H9 (cell line): Measurements from ENCODE around the gene PDS5A. TPM values are rescaled to one million over a fixed set of nuclear protein-coding genes. Genes with fewer than 3 reads are reported as not detected.

ENCODE experiments used
- DNase-seq: peaks from one replicate; pipeline ENCODE4 v3.0.0-alpha.2; 2017
- H2AFZ ChIP-seq: one replicate; pipeline ENCODE4 v1.6.1; 2013; ENCODE audit warnings: mild to moderate bottlenecking, low read length, control low read depth, moderate library complexity
- H2AK5ac ChIP-seq: 2 replicates; pipeline ENCODE4 v1.6.1; 2013; ENCODE audit warnings: low read length, control low read depth, mixed read lengths; ENCODE audit not compliant: insufficient read length
- H2BK120ac ChIP-seq: one replicate; pipeline ENCODE4 v1.6.1; 2013; ENCODE audit warnings: low read depth, mild to moderate bottlenecking, low read length, control low read depth, inconsistent platforms; ENCODE audit not compliant: poor library complexity, severe bottlenecking
- H2BK12ac ChIP-seq: 2 replicates; pipeline ENCODE4 v1.6.1; 2013; ENCODE audit warnings: low read length, control low read depth, mixed read lengths, low read depth; ENCODE audit not compliant: insufficient read length
- H2BK15ac ChIP-seq: 2 replicates; pipeline ENCODE4 v1.6.1; 2013; ENCODE audit warnings: low read depth, low read length, control low read depth
- H2BK20ac ChIP-seq: one replicate; pipeline ENCODE4 v1.6.1; 2013; ENCODE audit warnings: low read depth, mild to moderate bottlenecking, low read length, control low read depth, inconsistent platforms; ENCODE audit not compliant: poor library complexity, severe bottlenecking
- H2BK5ac ChIP-seq: 2 replicates; pipeline ENCODE4 v1.6.1; 2013; ENCODE audit warnings: low read length, control low read depth, mixed read lengths; ENCODE audit not compliant: insufficient read length
- H3K14ac ChIP-seq: 2 replicates; pipeline ENCODE4 v1.6.1; 2013; ENCODE audit warnings: low read length, control low read depth; ENCODE audit not compliant: insufficient read depth
- H3K18ac ChIP-seq: 2 replicates; pipeline ENCODE4 v1.6.1; 2013; ENCODE audit warnings: low read depth, mild to moderate bottlenecking, mixed read lengths, low read length, control low read depth; ENCODE audit not compliant: insufficient read length
- H3K23ac ChIP-seq: 2 replicates; pipeline ENCODE4 v1.6.1; 2013; ENCODE audit warnings: low read length, control low read depth, mixed read lengths, low read depth; ENCODE audit not compliant: insufficient read length
- H3K23me2 ChIP-seq: 2 replicates; pipeline ENCODE4 v1.6.1; 2013; ENCODE audit warnings: low read depth, mild to moderate bottlenecking, mixed read lengths, low read length, control low read depth; ENCODE audit not compliant: insufficient read length, poor library complexity, severe bottlenecking
- H3K27ac ChIP-seq: 2 replicates; pipeline ENCODE4 v1.5.1; 2013; ENCODE audit warnings: low read length, control low read depth, mixed read lengths, low read depth; ENCODE audit not compliant: insufficient read length
- H3K27me3 ChIP-seq: 2 replicates; pipeline ENCODE4 v1.6.1; 2013; ENCODE audit warnings: low read length, control low read depth, inconsistent platforms; ENCODE audit not compliant: insufficient read depth
- H3K4ac ChIP-seq: 2 replicates; pipeline ENCODE4 v1.6.1; 2013; ENCODE audit warnings: low read depth, mild to moderate bottlenecking, control low read depth, inconsistent platforms, low read length, moderate library complexity
- H3K4me1 ChIP-seq: 2 replicates; pipeline ENCODE4 v1.6.1; 2013; ENCODE audit warnings: low read length, control low read depth, inconsistent platforms; ENCODE audit not compliant: insufficient read depth
- H3K4me2 ChIP-seq: 2 replicates; pipeline ENCODE4 v1.6.1; 2013; ENCODE audit warnings: low read length, control low read depth, mixed read lengths; ENCODE audit not compliant: insufficient read length, insufficient read depth
- H3K56ac ChIP-seq: 2 replicates; pipeline ENCODE4 v1.6.1; 2013; ENCODE audit warnings: low read depth, mild to moderate bottlenecking, mixed read lengths, low read length, control low read depth; ENCODE audit not compliant: insufficient read length
- H3K79me1 ChIP-seq: 2 replicates; pipeline ENCODE4 v1.6.1; 2013; ENCODE audit warnings: low read depth, mild to moderate bottlenecking, moderate library complexity, low read length, control low read depth, inconsistent platforms; ENCODE audit not compliant: insufficient read depth, poor library complexity, severe bottlenecking
- H3K79me2 ChIP-seq: 2 replicates; pipeline ENCODE4 v1.6.1; 2013; ENCODE audit warnings: low read length, control low read depth, inconsistent platforms; ENCODE audit not compliant: insufficient read depth
- H3K9ac ChIP-seq: 2 replicates; pipeline ENCODE4 v1.6.1; 2013; ENCODE audit warnings: low read length, control low read depth, mixed read lengths; ENCODE audit not compliant: insufficient read length; ENCODE audit errors: extremely low read depth
- H3K9me3 ChIP-seq: one replicate; pipeline ENCODE4 v1.6.1; 2013; ENCODE audit warnings: low read depth, low read length, inconsistent platforms; ENCODE audit not compliant: control insufficient read depth
- H3T11ph ChIP-seq: one replicate; pipeline ENCODE4 v1.6.1; 2013; ENCODE audit warnings: mild to moderate bottlenecking, low read length, control low read depth, inconsistent platforms
- H4K20me1 ChIP-seq: one replicate; pipeline ENCODE4 v1.6.1; 2013; ENCODE audit not compliant: control insufficient read depth, insufficient read length, insufficient read depth
- H4K5ac ChIP-seq: 2 replicates; pipeline ENCODE4 v1.6.1; 2013; ENCODE audit warnings: low read depth, mild to moderate bottlenecking, mixed read lengths, low read length, control low read depth; ENCODE audit not compliant: insufficient read length
- H4K8ac ChIP-seq: replicated peaks from 2 replicates; pipeline ENCODE4 v1.6.1; 2013; ENCODE audit warnings: low read length, control low read depth, mixed read lengths, low read depth; ENCODE audit not compliant: insufficient read length
- H4K91ac ChIP-seq: 2 replicates; pipeline ENCODE4 v1.6.1; 2013; ENCODE audit warnings: low read depth, mild to moderate bottlenecking, moderate library complexity, mixed read lengths, low read length, control low read depth; ENCODE audit not compliant: insufficient read length
- H3K27ac Mint-ChIP-seq, 3 experiments: 2 replicates in 2 of 3; 3 replicates in 1 of 3; pipeline ENCODE4 v1.8.0; 2020 to 2021; ENCODE audit warnings: mixed read lengths in 3 of 3, mild to moderate bottlenecking in 1 of 3, moderate library complexity in 1 of 3
- H3K27me3 Mint-ChIP-seq: 2 replicates; pipeline ENCODE4 v1.8.0; 2021; ENCODE audit warnings: low read depth, mild to moderate bottlenecking, moderate library complexity, mixed read lengths
- H3K36me3 Mint-ChIP-seq, 3 experiments: 2 replicates in 2 of 3; 3 replicates in 1 of 3; pipeline ENCODE4 v1.8.0; 2020 to 2021; ENCODE audit warnings: low read depth in 3 of 3, mixed read lengths in 3 of 3; ENCODE audit not compliant: insufficient read depth in 1 of 3
- H3K4me1 Mint-ChIP-seq, 2 experiments: 2 replicates each; pipeline ENCODE4 v1.8.0; 2020; ENCODE audit warnings: mixed read lengths in 2 of 2
- H3K4me3 Mint-ChIP-seq, 2 experiments: 2 replicates in 1 of 2; 3 replicates in 1 of 2; pipeline ENCODE4 v1.8.0; 2020 to 2021; ENCODE audit warnings: mild to moderate bottlenecking in 2 of 2, mixed read lengths in 2 of 2, moderate library complexity in 1 of 2
- H3K9me3 Mint-ChIP-seq, 2 experiments: 2 replicates in 1 of 2; 3 replicates in 1 of 2; pipeline ENCODE4 v1.8.0; 2020; ENCODE audit warnings: mild to moderate bottlenecking in 2 of 2, mixed read lengths in 2 of 2, moderate library complexity in 1 of 2
- CTCF ChIP-seq: fragments of 200-600 bp; sonication (generic); conservative IDR thresholded peaks from 3 replicates; pipeline ENCODE4 v1.8.0; 2021; ENCODE audit warnings: antibody characterized with exemption, mild to moderate bottlenecking
- WGBS: extraction: QIAGEN DNeasy Blood & Tissue Kit; methylation state at CpG from one replicate; pipeline ENCODE4 v1.1.7; 2013; ENCODE audit warnings: missing lambda C conversion rate, low lambda C conversion rate, mixed read lengths; ENCODE audit not compliant: insufficient read length; ENCODE audit errors: extremely low coverage; 5-methylcytosine and 5-hydroxymethylcytosine counted together
- total RNA-seq: library from RNA; stranded (reverse); gene quantifications from 2 replicates; pipeline ENCODE4 v1.2.1, GENCODE V29; 2021

PDS5A gene
- total RNA-seq, 1 experiment from 2014 or later: 65.4 TPM

DNA sequence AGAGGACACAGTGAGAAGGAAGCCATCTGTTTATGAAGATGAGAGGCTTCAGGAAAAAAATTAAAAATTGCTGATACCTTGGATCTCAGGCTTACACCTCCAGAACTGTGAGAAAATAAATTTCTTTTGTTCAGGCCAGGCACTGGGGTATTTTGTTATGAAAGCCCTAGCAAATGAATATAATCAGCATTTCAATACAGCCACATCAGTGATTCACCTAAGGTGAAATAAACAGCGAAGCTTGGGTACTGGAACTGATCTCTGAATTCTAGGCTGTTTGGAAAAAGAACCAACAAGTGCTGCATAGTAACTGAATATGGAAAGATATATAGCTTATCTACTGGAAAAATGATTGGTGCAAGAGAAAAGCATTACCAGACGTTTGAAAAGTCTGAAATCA lies 88.5 kb downstream of the PDS5A start:
- Histone ChIP-seq H4K91ac (no peak overlapping the region), H3K79me1 (no peaks in the 10 kb centered on the region), H3K23ac (no peak overlapping the region), H3K23me2 (no peaks in the 10 kb centered on the region), H3K4me2 (no peak overlapping the region), H3K9ac (no peak overlapping the region), H2BK20ac (no peak overlapping the region), H4K5ac (no peak overlapping the region), H2BK12ac (no peak overlapping the region), H2BK120ac (no peak overlapping the region), H3K27me3 (no peaks in the 10 kb centered on the region), H3T11ph (no peak overlapping the region), H3K18ac (no peak overlapping the region), H3K4ac (no peak overlapping the region), H2AK5ac (no peak overlapping the region), H2BK5ac (no peak overlapping the region), H4K8ac (no peak overlapping the region), H4K20me1 (no peaks in the 10 kb centered on the region), H2BK15ac (no peak overlapping the region), H2AFZ (no peak overlapping the region), H3K27ac (peak overlapping the region; percentile 57), H3K56ac (no peak overlapping the region), H3K4me1 (no peaks in the 10 kb centered on the region), H3K79me2 (no peaks in the 10 kb centered on the region), H3K9me3 (no peaks in the 10 kb centered on the region), H3K14ac (no peak overlapping the region)
- WGBS: no CpG with 5 or more reads among the region's 2 CpGs
- Mint-ChIP-seq H3K27ac (peak overlapping the region; percentile 16 to 95 (median 92); a peak in 5 of 7 replicates), H3K9me3 (peaks cover 0 to 3% of the 10 kb centered on the region in 2 experiments; a peak in 1 of 5 replicates), H3K27me3 (no peaks in the 10 kb centered on the region), H3K36me3 (peaks cover 35 to 66% (median 60%) of the 10 kb centered on the region in 3 experiments), H3K4me3 (peak overlapping the region; percentile 4 to 45; a peak in 4 of 5 replicates), H3K4me1 (peaks cover 23 to 24% of the 10 kb centered on the region in 2 experiments)
- no peak for DNase-seq
- no peak for TF ChIP-seq CTCF
